NT2/D1 (cell line): Measurements from ENCODE around the gene IL16.

ENCODE experiments used
- SUZ12 ChIP-seq: IDR thresholded peaks from 2 replicates; pipeline ENCODE4 v1.6.1; 2011; ENCODE audit not compliant: insufficient read length, insufficient read depth; ENCODE audit errors: extremely low read depth
- YY1 ChIP-seq: IDR thresholded peaks from 2 replicates; pipeline ENCODE4 v1.6.1; 2011; ENCODE audit not compliant: insufficient read length, insufficient read depth
- ZNF274 ChIP-seq: IDR thresholded peaks from 2 replicates; pipeline ENCODE4 v1.6.1; 2011; ENCODE audit warnings: mild to moderate bottlenecking, low read depth, low read length

DNA sequence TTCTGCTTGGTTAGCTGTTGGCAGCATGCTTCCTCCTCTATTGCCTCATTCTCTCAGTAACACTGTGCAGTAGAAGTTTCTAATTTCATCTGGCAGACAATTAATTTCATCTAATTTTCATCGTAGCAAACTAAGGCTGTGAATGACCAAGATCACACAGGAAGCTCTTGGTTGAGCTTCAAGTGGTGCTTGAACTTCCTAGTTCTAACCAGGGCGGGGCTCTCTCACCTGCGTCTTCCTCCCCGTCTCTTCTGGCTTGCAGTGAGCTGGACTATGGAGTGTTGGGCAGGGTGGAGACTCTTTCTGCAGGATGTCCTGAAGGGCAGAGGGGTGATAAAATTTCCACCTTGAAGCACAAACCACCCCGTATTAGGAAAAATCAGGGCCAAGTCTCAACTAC, 2.0 kb upstream of the IL16 start:
- TF ChIP-seq YY1, result no peak
- no peak for TF ChIP-seq SUZ12
- TF ChIP-seq ZNF274, result no peak
